Measurements from ENCODE around the gene RRAGD. TPM values are rescaled to one million over a fixed set of nuclear protein-coding genes. Genes with fewer than 3 reads are reported as not detected.
"Not testable (repeated sequence)": the region's sequence is repeated elsewhere in the genome, so short reads cannot be mapped to it uniquely, and the experiment has no call there.

Gene RRAGD
- total and polyA plus RNA-seq, 11 donors = 25.8 to 147 (median 96.7) TPM

DNA sequence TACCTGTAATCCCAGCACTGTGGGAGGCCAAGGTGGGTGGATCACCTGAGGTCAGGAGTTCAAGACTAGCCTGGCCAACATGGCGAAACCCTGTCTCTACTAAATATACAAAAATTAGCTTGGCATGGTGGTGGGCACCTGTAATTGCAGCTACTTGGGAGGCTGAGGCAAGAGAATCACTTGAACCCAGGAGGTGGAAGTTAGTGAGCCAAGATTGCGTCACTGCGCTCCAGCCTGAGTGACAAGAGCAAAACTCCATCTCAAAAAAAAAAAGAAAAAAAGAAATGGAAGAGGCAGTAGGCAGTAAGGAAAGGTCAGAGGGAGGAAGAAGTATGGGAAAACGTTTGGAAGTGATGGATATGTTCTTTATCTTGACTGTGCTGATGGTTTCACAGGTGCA lies 14.2 kb downstream of the RRAGD start:
- peaks cover 0 to 13% (median 0%) of the 10 kb centered on the region in 12 donors for H3K9me3 ChIP-seq
- H3K4me1 ChIP-seq = peaks cover 0 to 23% (median 6%) of the 10 kb centered on the region in 12 donors
- H3K27me3 ChIP-seq; DNase-seq; H3K4me3 ChIP-seq; intact Hi-C loops (cut with DNase I); ATAC-seq; H3K36me3 ChIP-seq; H3K27ac ChIP-seq: not testable (repeated sequence)
- TF ChIP-seq, protein P1, sequence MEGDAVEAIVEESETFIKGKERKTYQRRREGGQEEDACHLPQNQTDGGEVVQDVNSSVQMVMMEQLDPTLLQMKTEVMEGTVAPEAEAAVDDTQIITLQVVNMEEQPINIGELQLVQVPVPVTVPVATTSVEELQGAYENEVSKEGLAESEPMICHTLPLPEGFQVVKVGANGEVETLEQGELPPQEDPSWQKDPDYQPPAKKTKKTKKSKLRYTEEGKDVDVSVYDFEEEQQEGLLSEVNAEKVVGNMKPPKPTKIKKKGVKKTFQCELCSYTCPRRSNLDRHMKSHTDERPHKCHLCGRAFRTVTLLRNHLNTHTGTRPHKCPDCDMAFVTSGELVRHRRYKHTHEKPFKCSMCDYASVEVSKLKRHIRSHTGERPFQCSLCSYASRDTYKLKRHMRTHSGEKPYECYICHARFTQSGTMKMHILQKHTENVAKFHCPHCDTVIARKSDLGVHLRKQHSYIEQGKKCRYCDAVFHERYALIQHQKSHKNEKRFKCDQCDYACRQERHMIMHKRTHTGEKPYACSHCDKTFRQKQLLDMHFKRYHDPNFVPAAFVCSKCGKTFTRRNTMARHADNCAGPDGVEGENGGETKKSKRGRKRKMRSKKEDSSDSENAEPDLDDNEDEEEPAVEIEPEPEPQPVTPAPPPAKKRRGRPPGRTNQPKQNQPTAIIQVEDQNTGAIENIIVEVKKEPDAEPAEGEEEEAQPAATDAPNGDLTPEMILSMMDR (IDR thresholded peaks at IDR 0.05) = peak in 2 of 12 donors; percentile 5 to 14
- 78 to 83% (median 79%) methylated on average over 4 of the region's 4 CpGs for WGBS, 4 donors

DNA sequence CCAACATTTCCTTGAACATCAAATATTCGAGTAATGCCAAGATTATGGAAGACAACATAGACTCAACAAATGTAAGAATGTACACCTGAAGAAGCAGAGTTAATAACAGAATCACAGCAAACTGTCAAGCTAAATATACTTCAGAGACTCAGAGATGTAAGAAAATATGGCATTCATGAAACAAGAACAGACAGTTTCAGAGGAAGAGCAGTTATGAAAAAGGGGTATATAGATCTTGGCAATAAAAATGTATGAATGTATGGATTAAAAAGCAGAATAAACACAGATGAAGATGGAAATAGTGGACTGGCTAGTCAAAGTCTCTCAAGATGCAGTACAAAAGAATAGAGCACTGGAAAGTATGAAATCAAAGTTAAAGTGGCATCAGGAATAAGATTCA lies 18.4 kb downstream of the RRAGD start:
- Histone ChIP-seq H3K27ac (no peak overlapping the region), H3K4me3 (no peak overlapping the region), H3K36me3 (no peaks in the 10 kb centered on the region), H3K9me3 (peaks cover 0 to 13% (median 0%) of the 10 kb centered on the region in 12 donors), H3K27me3 (no peaks in the 10 kb centered on the region), H3K4me1 (peaks cover 0 to 11% (median 0%) of the 10 kb centered on the region in 12 donors)
- intact Hi-C loops (cut with DNase I) = no loop called here
- DNase-seq (no peak), ATAC-seq (no peak)
- 90 to 98% (median 93%) methylated on average over 1 of the region's 1 CpG for WGBS, 4 donors
- TF ChIP-seq, protein P1 (IDR thresholded peaks at IDR 0.05) = no peak
- no peak for TF ChIP-seq POLR2A (IDR thresholded peaks at IDR 0.05)

DNA sequence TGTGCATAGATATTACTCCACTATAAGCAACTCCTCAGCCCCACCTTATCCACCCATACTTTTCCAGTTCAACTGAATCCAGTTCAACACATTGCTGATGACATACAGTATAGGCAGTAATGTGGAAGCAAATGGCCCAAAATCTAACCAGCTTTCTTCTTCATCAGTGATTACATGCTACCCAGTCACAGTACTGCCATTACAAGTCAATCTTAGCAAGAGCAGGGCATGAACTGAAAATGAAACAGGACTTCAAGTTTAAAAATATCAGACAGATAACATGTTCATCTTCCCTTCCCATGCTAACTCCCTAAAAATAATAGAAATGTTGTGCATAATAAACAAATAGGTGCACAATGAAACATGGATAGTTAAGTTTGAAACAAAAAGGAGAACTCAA lies 19.2 kb downstream of the RRAGD start:
- DNase-seq = no peak
- H3K4me1 ChIP-seq = peaks cover 0 to 9% (median 0%) of the 10 kb centered on the region in 12 donors
- no peaks in the 10 kb centered on the region for H3K36me3 ChIP-seq
- intact Hi-C loops (cut with DNase I) = no loop called here
- peaks cover 0 to 13% (median 0%) of the 10 kb centered on the region in 12 donors for H3K9me3 ChIP-seq
- TF ChIP-seq POLR2A (IDR thresholded peaks at IDR 0.05) = no peak
- TF ChIP-seq, protein P1 (IDR thresholded peaks at IDR 0.05) = no peak
- H3K27ac ChIP-seq = no peak overlapping the region
- ATAC-seq = no peak
- H3K4me3 ChIP-seq = no peak overlapping the region
- H3K27me3 ChIP-seq = no peaks in the 10 kb centered on the region

DNA sequence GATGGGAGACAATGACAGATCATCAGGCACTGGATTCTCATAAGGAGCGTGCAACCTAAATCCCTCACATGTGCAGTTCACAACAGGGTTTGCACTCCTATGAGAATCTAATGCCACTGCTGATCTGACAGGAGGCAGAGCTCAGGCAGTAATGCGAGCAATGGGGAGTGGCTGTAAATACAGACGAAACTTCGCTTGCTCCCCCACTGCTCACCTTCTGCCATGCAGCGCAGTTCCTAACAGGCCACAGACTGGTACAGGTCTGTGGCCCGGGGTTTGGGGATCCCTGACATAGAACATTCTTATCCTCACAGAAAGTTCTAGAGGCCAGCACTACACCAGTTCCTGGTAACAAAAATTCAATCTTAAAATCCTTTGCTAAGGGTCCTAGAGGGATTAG lies 23.2 kb downstream of the RRAGD start:
- TF ChIP-seq, protein P1 (IDR thresholded peaks at IDR 0.05) = no peak
- no peak for TF ChIP-seq POLR2A (IDR thresholded peaks at IDR 0.05)
- peaks cover 0 to 8% (median 0%) of the 10 kb centered on the region in 12 donors for H3K9me3 ChIP-seq
- H3K4me3 ChIP-seq = no peak overlapping the region
- DNase-seq (no peak), ATAC-seq (no peak)
- no peaks in the 10 kb centered on the region for H3K27me3 ChIP-seq
- H3K4me1 ChIP-seq = peaks cover 0 to 17% (median 0%) of the 10 kb centered on the region in 12 donors
- H3K27ac ChIP-seq = no peak overlapping the region
- H3K36me3 ChIP-seq = peaks cover 0 to 10% (median 0%) of the 10 kb centered on the region in 9 donors
- intact Hi-C loops (cut with DNase I) = no loop called here
- WGBS, 4 donors = 86 to 94% (median 90%) methylated on average over 6 of the region's 6 CpGs

All from heart left ventricle (tissue), 16 donors.